IPS-15b (cell line): ENCODE measurements around the gene NAPB.

ENCODE experiments used
- H3K27me3 ChIP-seq: one replicate; pipeline ENCODE4 v1.6.1; 2013; ENCODE audit warnings: low read length; ENCODE audit not compliant: control insufficient read depth, insufficient read depth
- H3K36me3 ChIP-seq: one replicate; pipeline ENCODE4 v1.6.1; 2013; ENCODE audit warnings: low read length; ENCODE audit not compliant: control insufficient read depth, insufficient read depth
- H3K4me1 ChIP-seq: one replicate; pipeline ENCODE4 v1.6.1; 2013; ENCODE audit warnings: mild to moderate bottlenecking, low read length; ENCODE audit not compliant: control insufficient read depth, insufficient read depth
- H3K4me3 ChIP-seq: one replicate; pipeline ENCODE4 v1.5.1; 2013; ENCODE audit warnings: low read depth, low read length
- H3K9ac ChIP-seq: one replicate; pipeline ENCODE4 v1.6.1; 2013; ENCODE audit warnings: low read depth, mild to moderate bottlenecking, low read length
- H3K9me3 ChIP-seq: one replicate; pipeline ENCODE4 v1.6.1; 2013; ENCODE audit warnings: mild to moderate bottlenecking, low read length; ENCODE audit not compliant: control insufficient read depth, insufficient read depth

The NAPB gene

DNA sequence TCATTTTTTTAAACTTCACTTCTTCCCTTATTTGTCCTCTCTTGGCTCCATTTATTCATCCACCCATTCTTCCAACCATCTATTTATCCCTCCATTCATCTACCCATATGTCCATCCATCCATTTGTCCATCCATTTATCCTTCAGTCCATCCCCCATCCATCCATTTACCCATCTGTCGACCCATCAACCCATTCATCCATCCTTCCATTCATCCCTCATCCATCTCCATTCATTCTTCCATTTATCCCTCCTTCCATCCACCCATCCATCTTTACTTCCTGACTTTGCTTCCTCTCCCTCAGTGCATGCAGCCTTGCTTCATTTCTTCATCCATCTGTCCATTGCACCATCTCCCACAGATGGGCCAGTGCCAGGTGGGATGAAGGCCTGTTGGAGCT is 29.6 kb upstream of the NAPB start:
- Histone ChIP-seq H3K9me3 (no peaks in the 10 kb centered on the region), H3K4me3 (no peak overlapping the region), H3K27me3 (no peaks in the 10 kb centered on the region), H3K36me3 (no peaks in the 10 kb centered on the region), H3K4me1 (no peaks in the 10 kb centered on the region), H3K9ac (no peak overlapping the region)

DNA sequence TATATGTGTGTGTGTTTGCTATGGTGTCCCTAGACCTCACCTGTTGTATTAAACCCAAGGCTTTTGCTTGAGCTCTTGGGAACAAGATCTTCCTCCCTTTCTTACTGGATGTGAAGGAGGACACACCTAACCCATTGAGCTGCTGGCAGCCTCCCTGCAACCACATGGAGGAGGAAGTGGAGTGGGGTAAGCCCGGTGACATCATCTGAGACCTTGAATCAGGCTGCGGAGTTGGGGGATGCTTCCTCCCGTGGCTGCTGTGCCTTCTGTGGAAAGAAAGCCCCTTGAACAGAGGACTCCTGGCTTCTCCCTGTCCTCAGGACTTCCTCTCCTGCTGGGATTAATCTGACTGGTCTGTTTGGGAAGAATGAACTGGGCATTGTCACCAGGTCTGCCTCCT is 28.1 kb upstream of the NAPB start:
- Histone ChIP-seq H3K4me3 (no peak overlapping the region), H3K4me1 (no peaks in the 10 kb centered on the region), H3K36me3 (no peaks in the 10 kb centered on the region), H3K9me3 (no peaks in the 10 kb centered on the region), H3K27me3 (no peaks in the 10 kb centered on the region), H3K9ac (no peak overlapping the region)

DNA sequence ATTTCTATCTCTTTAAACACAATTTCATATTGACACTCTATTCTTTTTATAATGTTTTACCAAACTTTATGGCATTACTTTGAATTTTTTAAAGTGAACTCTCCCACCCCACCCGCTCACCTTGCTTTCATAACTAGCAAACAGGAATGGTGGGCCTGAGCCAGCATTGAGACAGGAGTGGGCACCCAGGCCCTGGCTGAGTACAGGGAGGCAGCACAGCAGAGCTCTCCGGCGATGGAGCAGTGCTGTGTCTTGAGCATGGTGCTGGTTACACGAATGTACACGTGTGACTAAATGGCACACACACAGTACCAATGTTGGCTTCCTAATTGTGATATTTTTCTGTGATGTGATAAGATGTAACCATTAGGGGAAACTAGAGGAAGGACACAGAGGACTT is 26.9 kb upstream of the NAPB start:
- H3K27me3 ChIP-seq, result no peaks in the 10 kb centered on the region
- no peaks in the 10 kb centered on the region for H3K36me3 ChIP-seq
- H3K4me3 ChIP-seq, result no peak overlapping the region
- H3K4me1 ChIP-seq, result no peaks in the 10 kb centered on the region
- H3K9ac ChIP-seq, result no peak overlapping the region
- H3K9me3 ChIP-seq, result no peaks in the 10 kb centered on the region

DNA sequence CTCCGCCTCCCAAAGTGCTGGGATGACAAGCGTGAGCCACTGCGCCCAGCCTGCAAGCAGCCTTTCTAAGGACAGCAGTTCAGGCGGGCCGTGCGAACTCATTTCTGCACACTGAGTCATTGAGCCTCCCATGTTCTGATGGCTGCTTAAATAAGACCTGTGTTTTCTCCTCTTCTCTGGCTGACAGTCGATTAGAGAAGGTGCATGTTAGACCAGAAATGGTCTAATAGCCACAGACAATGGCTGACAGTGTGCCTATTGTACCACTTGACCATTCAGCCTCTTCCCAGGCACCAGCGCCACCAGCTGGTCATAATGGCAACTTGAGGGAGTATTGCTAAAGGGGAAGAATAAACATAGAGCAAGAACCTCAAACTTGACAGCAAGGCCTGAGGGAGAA is 25.2 kb upstream of the NAPB start:
- Histone ChIP-seq H3K27me3 (no peaks in the 10 kb centered on the region), H3K9ac (no peak overlapping the region), H3K36me3 (no peaks in the 10 kb centered on the region), H3K4me1 (no peaks in the 10 kb centered on the region), H3K4me3 (no peak overlapping the region), H3K9me3 (no peaks in the 10 kb centered on the region)

DNA sequence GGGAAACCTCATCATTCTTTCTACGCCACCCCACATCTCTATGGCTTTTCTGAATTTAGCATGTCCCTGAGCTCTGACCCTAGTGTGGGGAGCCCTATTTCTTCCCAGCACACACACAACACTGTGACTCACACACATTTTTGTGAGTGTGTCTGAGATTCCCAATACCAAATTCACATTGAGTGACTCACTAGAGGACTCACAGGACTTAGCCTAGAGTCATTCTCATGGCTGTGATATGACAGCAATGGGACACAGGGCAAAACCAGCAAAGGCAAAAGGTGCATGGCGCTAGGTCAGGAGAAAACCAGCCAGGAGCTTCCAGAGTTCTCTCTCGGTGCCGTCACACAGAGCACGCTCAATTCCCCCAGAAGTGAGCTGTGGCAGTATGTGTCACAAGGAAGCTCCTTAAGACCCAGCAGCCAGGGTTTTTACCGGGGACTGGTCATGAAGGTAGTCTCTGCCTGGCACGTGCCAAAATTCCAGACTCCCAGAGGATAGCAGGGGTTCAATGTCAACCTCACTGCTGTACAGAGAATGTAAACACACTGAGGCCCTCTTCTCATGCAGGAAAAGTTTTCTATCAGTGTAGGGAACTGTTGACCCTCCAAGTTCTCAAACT is 24.4 kb upstream of the NAPB start:
- no peak overlapping the region for H3K9ac ChIP-seq
- H3K36me3 ChIP-seq, result no peaks in the 10 kb centered on the region
- H3K27me3 ChIP-seq, result no peaks in the 10 kb centered on the region
- H3K4me3 ChIP-seq, result no peak overlapping the region
- H3K4me1 ChIP-seq, result no peaks in the 10 kb centered on the region
- no peaks in the 10 kb centered on the region for H3K9me3 ChIP-seq

DNA sequence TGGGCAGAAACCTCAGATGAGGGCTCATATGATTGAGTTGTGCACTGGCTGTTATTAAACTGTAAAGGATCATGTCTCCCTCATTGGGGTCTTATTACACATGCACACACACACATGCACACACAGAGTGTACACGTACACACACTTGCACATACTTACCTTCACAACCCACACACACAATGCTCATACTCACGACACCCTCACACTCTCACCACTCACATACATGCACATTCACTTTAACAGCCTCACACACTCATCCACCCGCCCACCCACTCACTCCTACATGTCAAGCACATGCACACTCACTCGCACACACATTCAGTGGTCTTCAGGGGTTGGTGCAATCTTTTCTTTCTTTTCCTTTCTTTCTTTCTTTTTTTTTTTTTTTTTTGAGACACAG is 23.6 kb upstream of the NAPB start:
- Histone ChIP-seq H3K9me3 (no peaks in the 10 kb centered on the region), H3K4me3 (no peak overlapping the region), H3K27me3 (no peaks in the 10 kb centered on the region), H3K36me3 (no peaks in the 10 kb centered on the region), H3K9ac (no peak overlapping the region), H3K4me1 (no peaks in the 10 kb centered on the region)

DNA sequence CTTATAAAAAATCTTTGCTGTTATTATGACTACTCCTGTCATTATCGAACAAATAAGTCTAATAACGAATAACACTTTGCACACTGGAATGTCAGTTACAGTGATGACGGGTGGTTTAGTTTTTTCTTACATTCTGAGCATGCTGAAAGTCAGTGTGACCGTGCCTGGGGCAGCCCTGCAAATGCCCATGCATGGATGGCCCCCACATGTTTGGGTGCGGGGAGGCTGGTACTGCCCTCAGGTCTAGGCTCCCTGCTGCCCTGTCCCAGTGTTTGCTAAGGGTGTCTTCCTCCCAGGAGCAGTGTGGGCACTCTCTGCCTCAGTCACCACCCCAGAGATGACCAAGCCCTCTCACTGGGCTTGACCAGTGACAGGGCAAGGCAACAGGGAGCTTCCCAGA is 21.1 kb upstream of the NAPB start:
- H3K4me1 ChIP-seq, result no peaks in the 10 kb centered on the region
- no peaks in the 10 kb centered on the region for H3K9me3 ChIP-seq
- no peak overlapping the region for H3K9ac ChIP-seq
- no peaks in the 10 kb centered on the region for H3K27me3 ChIP-seq
- H3K36me3 ChIP-seq, result no peaks in the 10 kb centered on the region
- H3K4me3 ChIP-seq, result no peak overlapping the region

DNA sequence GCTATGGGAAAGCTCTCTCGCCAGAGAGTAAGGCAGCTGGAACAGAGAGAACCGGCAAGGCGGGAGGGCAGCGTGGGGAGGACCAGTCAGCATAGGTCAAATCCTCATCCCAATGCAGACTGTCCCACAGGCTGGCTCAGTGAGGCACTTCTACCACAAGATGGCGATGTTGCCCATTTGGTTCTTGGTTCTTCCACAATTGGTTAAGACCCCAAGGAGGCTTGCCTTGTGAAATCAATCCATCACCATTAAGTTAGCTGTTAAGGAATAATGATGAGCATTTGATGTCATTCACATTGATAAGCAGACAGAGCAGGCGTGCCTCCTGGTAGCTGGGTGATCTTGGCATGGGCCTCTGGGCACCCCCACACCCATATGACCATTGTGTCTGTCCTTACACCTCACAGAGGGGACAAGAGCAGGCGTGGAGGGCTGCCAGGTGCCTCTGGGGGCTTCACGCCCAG is 20.6 kb upstream of the NAPB start:
- H3K27me3 ChIP-seq, result no peaks in the 10 kb centered on the region
- H3K9ac ChIP-seq, result no peak overlapping the region
- H3K4me3 ChIP-seq, result no peak overlapping the region
- H3K9me3 ChIP-seq, result no peaks in the 10 kb centered on the region
- H3K36me3 ChIP-seq, result no peaks in the 10 kb centered on the region
- no peaks in the 10 kb centered on the region for H3K4me1 ChIP-seq

DNA sequence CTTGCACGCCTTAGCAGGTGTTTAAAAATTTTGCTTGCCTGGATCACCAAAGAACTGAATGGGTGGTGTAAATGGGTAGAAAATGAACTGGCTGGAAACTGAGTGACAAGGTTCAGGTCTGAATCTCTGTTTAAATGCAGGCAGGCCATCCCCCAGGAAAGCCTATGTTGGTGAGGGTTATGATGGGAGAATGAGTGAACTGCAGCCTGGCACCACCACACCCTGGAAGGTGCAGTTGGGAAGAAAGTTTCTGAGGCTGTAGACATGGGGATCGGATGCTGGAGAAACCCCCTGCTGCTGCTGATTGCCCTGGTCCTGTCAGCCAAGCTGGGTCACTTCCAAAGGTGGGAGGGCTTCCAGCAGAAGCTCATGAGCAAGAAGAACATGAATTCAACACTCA is 18.7 kb upstream of the NAPB start:
- Histone ChIP-seq H3K9me3 (no peaks in the 10 kb centered on the region), H3K36me3 (no peaks in the 10 kb centered on the region), H3K4me3 (no peak overlapping the region), H3K4me1 (no peaks in the 10 kb centered on the region), H3K9ac (no peak overlapping the region), H3K27me3 (no peaks in the 10 kb centered on the region)

DNA sequence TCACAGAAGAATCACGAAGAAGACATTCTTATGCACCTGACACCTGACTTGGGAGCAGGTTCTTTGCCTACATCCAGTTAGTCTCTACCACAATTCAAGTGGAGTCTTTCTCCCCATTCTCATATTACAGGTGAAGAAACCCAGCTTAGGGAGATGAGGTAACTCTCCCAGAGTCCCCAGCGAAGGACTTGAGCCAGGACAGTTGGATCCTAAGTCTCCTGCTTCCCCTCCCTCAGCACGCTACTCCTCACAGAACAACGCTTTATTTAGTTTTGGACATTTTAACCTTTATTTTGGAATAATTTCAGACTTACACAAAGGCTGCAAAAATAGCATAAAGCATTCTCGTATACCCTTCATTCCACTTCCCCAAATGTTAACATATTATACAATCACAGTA is 17.4 kb upstream of the NAPB start:
- no peak overlapping the region for H3K9ac ChIP-seq
- no peaks in the 10 kb centered on the region for H3K9me3 ChIP-seq
- H3K27me3 ChIP-seq, result no peaks in the 10 kb centered on the region
- no peaks in the 10 kb centered on the region for H3K4me1 ChIP-seq
- H3K4me3 ChIP-seq, result no peak overlapping the region
- H3K36me3 ChIP-seq, result no peaks in the 10 kb centered on the region

DNA sequence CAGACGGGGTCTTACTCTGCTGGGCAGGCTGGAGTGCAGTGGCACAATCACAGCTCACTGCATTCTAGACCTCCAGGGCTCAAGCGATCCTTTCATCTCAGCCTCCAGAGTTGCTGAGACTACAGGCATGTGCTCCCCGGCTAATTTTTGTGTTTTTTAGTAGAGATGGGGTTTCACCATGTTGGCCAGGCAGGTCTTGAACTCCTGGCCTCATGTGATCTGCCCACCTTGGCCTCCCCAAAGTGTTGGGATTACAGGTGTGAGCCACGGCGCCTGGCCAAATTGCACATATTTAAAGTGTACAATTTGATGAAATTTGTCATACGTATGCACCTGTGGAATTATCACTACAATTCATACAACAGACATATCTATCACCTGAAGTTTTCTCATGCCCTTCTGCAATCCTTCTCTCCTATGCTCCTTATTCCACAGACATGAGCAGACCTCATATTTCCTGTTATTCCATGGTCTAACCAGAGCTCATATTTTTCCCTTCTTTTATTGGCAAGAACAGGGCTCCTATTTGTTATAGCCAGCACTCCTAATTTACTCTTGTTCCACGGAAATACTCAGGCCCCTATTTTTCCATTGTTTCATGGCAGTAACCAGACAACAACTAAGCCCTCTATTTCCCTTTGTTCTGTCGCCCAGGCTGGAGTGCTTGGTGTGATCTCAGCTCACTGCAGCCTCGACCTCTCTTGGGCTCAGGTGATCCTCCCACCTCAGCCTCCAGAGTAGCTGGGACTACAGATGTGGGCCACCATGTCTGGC is 16.0 kb upstream of the NAPB start:
- H3K27me3 ChIP-seq, result no peaks in the 10 kb centered on the region
- H3K36me3 ChIP-seq, result no peaks in the 10 kb centered on the region
- no peaks in the 10 kb centered on the region for H3K4me1 ChIP-seq
- no peak overlapping the region for H3K4me3 ChIP-seq
- H3K9ac ChIP-seq, result no peak overlapping the region
- no peaks in the 10 kb centered on the region for H3K9me3 ChIP-seq

DNA sequence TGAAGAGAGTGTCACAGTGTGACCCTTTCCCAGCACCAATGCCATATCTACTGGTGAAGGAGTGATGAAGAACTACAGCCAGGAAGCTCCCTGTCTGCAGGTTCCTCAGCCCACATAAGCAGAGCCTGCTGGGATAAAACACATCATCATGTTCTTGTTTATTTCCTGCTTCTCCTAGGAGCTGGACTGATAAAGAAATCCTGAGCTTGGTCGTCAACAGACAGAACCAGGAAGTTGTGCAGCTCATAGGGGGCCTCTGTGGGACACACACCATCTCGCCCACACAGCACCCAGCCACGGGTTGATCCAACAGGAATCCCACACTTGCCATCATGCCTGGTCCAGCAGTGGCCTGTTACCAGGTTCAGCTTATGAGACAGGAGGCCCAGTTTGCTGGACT is 15.4 kb upstream of the NAPB start:
- no peaks in the 10 kb centered on the region for H3K9me3 ChIP-seq
- H3K27me3 ChIP-seq, result no peaks in the 10 kb centered on the region
- H3K4me3 ChIP-seq, result no peak overlapping the region
- H3K36me3 ChIP-seq, result no peaks in the 10 kb centered on the region
- H3K9ac ChIP-seq, result no peak overlapping the region
- H3K4me1 ChIP-seq, result no peaks in the 10 kb centered on the region
